Activated T-cell treated with anti-CD3 and anti-CD28 coated beads for 1 hour (primary cell): ENCODE data around the gene RARG.

Experiments
- DNase-seq: peaks from one replicate; pipeline ENCODE4 v3.0.0-alpha.2; 2020; ENCODE audit warnings: low read depth

RARG gene

GRCh38 chr12:53231921-53232645 is at the start of gene RARG:
Gene RARG, minus strand, starts transcription at chr12:53232209. Its CDS starts 4,664 bp downstream, at chr12:53227545.
- DNase-seq: peak; percentile 51

DNA sequence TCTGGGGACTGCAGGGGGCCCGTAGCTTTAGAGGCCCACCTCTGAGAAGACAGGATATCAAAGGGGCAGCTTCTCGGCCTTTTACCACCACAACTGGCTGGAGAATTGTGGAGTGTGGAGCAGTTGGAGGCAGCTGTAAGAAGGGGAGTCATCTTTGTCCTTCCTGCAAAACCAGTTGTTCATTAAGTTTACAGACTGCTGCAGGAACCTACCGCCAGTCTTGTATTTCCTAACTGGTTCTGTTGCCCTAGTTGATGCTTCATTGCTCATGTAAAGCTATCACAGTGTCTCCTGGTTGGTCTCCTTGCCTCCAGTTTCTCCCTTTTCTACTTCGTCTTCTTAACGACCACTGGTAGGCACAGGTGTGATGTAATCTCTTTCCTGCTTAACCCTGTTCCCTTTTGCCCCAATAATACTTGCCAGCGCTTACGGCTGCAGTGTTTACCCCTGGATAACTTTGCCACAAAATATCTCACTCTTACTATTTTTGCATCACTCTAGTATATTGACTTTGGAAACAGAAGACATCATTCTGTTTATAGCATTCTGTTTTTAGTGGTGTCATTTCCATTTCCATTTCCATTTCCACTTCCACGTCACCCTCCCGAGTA is 48.0 kb upstream of the RARG start:
- no peak for DNase-seq

DNA sequence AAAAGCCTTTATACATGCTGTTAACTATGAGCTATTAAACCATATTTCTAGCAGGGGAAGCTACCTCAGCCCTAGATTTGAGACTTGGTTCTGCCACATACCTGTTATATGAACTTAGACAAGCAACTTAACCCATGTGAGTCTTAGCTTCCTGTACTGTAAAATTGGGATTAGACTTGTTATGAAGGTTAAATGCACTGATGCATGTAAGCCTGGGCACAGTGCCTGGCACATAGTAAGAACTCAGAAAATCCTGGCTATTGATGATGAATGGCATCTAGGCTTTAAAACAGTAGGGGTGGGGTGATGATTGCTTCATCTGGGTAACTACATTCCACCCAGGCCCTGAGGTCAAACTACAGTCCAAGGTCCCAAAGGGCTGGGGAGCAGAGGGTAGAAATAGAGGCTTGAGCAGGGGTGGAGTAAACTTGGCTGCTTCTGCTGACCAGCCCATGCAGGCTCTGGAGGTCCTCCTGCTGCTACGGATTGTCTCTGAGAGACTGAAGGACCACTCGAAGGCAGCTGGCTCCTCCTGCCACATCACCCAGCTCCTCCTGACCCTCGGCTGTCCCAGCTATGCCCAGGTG is 47.4 kb upstream of the RARG start:
- no peak for DNase-seq

DNA sequence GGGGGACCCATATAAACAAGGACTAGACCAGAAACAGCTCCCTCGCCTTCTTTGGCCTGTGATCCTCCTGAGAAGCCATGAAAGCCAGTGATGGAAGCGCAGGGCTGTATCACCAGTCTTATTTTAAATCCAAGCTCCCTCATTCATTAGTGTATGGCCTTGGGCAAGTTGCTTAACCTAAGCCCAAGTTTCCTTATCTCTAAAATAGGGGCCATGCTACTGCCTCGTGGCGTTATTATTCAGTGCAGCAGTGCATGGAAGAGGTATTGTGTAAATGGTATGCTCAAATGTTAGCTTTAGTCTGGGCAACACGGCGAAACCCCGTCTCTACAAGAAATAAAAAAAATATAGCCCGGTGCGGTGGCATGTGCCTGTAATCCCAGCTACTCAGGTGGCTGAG is 46.0 kb upstream of the RARG start:
- no peak for DNase-seq

DNA sequence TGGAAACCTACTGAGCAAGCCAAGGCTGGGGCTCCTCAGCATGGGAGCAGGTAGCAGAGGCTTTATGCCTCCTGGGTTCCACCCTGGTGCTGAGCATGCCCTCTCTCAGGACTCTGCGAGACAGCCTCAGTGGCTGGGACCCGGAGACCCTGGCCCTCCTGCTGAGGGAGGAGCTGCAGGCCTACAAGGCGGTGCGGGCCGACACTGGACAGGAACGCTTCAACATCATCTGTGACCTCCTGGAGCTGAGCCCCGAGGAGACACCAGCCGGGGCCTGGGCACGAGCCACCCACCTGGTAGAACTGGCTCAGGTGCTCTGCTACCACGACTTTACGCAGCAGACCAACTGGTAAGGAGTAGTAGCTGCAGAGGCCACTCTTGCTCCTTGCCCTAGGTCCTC is 44.5 kb upstream of the RARG start:
- DNase-seq: no peak

- DNase-seq: no peak
These were observed 42.4 kb upstream of the RARG start for GRCh38 chr12:53274445-53274844.

DNA sequence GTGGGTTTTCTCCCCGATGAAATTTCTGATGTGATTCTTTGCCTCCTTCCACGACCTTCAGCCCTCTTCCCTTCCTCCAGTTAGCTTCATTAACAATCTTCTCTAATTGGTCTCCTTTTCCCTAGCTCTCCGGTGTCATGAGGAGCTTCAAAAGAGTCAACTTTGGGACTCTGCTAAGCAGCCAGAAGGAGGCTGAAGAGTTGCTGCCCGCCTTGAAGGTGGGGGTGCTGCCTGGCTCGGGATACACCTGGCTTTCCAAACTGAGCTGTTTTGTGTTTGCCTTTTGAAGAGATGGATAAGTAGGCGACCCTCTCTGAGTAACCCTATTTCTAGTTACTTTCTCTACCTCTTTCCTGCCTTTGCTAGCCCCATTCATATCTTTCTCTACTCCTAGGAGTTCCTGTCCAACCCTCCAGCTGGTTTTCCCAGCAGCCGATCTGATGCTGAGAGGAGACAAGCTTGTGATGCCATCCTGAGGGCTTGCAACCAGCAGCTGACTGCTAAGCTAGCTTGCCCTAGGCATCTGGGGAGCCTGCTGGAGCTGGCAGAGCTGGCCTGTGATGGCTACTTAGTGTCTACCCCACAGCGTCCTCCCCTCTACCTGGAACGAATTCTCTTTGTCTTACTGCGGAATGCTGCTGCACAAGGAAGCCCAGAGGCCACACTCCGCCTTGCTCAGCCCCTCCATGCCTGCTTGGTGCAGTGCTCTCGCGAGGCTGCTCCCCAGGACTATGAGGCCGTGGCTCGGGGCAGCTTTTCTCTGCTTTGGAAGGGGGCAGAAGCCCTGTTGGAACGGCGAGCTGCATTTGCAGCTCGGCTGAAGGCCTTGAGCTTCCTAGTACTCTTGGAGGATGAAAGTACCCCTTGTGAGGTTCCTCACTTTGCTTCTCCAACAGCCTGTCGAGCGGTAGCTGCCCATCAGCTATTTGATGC is 36.9 kb upstream of the RARG start:
- DNase-seq: no peak

DNA sequence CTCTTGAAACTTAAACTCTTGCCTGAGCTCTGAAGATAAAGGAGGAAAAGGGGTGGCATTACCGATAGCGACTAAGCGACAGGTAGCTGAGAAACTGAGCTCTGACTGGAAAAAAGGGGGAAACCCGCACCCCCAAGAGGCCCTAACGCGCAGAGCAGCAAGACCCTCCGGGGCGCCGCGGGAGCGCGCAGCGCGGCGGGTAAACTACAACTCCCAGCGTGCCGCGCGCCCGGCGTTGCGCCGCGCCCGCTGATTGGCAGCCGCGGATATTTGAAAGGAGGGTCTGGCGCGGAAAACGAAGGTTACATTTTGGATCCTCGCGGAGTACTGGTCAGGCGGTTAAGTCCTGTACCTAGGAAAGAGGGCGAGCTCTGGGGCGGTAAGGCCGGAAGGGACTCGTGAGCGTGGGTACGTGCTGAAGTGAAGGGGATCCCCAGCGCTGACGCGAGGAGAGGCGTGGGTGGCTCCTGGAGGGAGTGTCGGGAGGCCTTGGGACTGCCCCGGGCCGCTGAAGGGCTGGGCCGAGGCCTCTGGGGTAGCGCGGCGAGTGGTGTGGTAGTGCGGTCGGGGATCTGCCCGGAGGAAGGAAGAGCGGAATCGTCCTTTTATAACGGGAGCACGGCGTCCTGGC is 36.1 kb upstream of the RARG start, which contains the start of gene ESPL1:
ESPL1 (plus strand) TSS at position 301 of the 631 bp plus-strand sequence. CDS start 468 bp downstream, outside the sequence.
- peak; percentile 74 for DNase-seq

- DNase-seq: no peak
These were observed 35.4 kb upstream of the RARG start for GRCh38 chr12:53267306-53267998.

DNA sequence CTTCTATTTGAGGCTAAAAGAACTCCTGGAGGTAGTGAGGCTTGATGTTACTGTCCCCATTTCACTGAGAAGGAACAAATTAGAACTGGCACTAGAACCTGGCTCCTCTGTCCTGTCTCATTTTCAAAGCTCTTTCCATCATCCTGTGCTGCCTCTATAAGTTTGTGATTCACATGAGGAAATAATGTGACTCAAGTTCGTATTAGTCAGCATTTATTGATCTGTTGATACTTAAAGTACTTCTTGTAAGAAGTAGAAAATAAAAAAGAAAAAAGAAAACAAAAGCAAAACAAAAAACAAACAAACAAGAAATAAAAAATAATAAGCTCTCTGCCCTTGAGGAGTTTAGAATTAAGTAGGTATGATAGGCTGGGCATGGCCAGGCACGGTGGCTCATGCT is 33.8 kb upstream of the RARG start:
- no peak for DNase-seq

- DNase-seq: no peak
These were observed 27.9 kb upstream of the RARG start for GRCh38 chr12:53259891-53260290.

DNA sequence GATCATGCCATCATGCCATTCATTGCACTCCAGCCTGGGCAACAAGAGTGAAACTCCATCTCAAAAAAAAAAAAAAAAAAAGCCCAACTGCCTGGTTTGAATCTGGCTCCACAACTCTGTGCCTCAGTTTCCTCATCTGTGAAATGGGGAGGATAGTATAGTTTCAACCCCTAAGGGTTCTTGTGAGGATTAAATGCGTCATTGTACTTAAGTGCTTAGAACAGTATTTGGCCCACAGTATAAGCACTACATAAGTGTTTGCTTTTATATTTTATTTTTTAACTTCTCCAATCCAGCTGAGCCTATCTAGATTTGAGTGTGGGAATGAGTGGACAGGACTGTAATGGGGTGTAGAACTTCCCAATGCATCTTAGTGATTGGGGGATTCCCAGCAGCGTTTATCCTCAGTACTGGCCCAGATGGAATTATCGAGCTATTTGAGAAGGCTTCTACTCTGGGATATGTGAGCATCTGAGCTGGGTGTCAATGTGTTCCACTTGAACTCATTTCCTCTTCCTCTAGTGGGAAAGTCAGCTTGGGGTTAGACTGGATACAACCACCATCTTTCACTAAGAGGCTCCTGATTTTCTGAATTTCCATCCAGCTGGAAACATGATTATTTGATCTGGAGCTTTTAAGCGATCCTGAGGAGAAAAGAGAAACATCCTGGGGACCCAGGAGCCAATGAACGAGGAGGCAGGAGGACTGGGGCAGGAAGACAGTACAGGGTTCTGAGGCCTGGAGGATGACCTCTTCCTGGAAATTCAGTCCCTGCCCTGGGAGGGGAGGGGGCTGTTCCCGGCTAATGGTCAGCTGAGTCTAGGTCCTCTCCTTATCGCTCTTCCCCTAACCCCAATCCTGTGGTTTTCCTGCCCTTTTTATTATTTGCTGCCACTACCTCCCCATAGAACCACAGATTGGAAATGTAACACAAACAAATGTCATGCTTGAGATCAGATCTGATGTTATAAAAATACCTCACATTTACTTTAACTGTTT is 26.8 kb upstream of the RARG start:
- no peak for DNase-seq

DNA sequence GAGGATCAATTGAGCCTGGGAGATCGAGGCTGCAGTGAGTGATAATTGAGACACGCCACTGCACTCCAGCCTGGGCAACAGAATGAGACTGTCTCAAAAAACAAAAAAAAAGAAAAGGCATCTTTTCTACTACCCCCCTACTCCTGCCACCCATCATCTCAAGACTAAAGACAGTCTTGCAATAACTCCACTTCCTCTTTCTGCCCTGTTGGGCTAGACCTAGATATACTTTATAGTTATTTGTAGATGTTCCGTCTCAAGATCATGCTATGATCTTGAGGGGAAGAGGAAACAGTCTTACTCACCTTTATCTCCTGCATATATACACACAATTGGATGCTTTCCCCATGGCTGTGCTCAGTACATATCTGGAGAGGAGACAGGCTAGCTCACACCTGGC is 24.0 kb upstream of the RARG start:
- DNase-seq: no peak

GRCh38 chr12:53254816-53255545 is 23.0 kb upstream of the RARG start:
- DNase-seq: no peak

GRCh38 chr12:53253298-53253697 is 21.3 kb upstream of the RARG start:
- DNase-seq: no peak

DNA sequence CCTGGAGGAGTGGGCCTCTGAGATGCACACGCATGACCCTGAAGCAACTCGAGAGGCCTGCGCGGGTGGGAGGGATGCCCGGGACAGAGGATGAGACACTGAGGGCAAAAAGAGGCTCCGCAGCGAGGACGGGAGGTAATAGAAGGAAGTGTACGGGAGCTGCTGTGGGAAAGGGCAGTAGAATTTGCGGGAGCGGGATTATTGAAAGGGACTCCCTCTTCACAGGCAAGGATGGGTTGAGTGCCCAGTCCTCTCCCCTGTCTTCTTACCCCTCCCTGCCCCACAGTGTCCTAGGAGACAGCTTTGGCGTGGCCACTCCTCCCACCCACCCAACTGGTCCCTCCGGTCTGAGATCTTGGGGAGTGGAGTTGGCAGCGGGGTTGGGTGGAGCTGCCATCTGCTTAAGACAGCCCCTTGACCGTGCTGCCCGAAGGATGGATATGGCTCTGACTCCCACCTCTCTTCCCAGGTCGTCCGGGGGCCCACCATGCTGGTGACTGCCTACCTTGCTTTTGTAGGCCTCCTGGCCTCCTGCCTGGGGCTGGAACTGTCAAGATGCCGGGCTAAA is 20.4 kb upstream of the RARG start:
- DNase-seq: no peak

DNA sequence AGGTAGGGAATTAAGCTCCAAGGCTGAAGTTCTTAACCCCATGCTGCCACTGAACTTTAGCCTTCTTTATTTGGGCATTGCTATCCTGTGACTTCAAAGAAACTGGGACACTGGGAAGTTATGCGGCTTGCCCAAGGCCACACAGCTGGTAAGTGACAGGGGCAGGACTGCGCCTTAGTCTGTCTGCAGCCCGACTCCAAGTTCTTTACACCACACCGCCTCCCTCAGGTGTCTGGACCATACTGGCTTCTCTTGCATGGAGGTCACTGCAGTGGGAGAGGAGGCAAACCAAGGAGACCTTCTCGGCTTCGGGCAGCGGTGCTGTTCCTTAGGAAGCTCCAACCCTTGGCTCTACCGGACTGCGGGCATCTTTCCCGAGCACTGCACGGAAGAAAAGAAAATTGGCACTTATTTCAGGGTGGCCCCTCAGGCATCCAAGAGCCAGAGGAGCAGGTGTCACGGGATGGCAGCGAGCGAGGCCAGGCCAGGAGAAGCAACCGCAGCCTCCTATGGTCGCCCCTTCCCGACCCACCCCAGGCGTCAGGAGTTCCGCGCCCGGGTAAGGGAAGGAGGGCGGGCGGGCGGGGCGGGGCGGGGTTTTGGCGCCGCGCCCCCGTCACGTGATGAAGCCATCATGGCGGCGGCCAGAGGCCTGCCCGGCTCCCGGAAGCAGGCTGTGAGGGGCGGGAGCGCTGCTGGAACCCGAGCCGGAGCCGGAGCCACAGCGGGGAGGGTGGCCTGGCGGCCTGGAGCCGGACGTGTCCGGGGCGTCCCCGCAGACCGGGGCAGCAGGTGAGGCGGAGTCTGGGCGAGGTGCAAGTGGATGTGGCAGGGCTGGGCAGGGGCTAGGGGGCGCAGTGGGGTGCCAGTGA is 19.7 kb upstream of the RARG start:
- peak; percentile 60 for DNase-seq

DNA sequence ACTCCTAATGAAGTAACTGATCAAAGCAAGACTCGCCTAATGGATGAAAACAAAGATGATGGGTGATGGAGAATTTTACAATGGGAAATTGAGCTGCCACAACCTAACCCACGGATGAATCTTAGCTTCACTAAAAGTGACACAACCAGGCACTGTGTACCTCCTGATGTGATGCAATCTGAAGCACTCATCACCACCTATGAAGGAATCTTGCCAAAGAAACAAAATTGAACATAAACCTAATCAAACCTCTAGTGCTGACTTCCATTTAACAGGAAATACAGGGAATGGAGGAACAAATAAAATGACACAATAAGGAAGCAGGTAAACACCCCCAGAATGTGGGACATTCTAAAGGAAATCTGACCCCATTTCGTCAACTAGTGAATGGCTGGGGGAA is 13.3 kb upstream of the RARG start:
- DNase-seq: no peak
